ENCODE measurements around the gene RAVER2. TPM values are rescaled to one million over a fixed set of nuclear protein-coding genes. Genes with fewer than 3 reads are reported as not detected.

The RAVER2 gene
- total RNA-seq, 1 experiment from 2014 or later: 20.3 TPM

GRCh38 chr1:64878090-64878489, 133.2 kb downstream of the RAVER2 start (continued):
- TF ChIP-seq ARID4B (CRISPR knock-in tag; IDR thresholded peaks at IDR 0.05; ENCODE audit: borderline replicate concordance) (no peak), TP53 (CRISPR knock-in tag; IDR thresholded peaks at IDR 0.05) (no peak)
- TF ChIP-seq, protein P1, sequence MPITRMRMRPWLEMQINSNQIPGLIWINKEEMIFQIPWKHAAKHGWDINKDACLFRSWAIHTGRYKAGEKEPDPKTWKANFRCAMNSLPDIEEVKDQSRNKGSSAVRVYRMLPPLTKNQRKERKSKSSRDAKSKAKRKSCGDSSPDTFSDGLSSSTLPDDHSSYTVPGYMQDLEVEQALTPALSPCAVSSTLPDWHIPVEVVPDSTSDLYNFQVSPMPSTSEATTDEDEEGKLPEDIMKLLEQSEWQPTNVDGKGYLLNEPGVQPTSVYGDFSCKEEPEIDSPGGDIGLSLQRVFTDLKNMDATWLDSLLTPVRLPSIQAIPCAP (CRISPR knock-in tag; IDR thresholded peaks at IDR 0.05): no peak

GRCh38 chr1:64878931-64879611, 134.2 kb downstream of the RAVER2 start:
- CTCF ChIA-PET: no interaction called here
- DNase-seq (ENCODE audit: low spot score) (no peak), ATAC-seq (no peak)
- Mint-ChIP-seq H3K36me3 (peaks cover 6% of the 10 kb centered on the region; the same call in 1 of the 2 replicates), H3K27me3 (ENCODE audit: low read depth) (no peaks in the 10 kb centered on the region), H3K9me3 (no peaks in the 10 kb centered on the region), H3K27ac (no peak overlapping the region), H3K4me3 (no peak overlapping the region), H3K4me1 (peaks cover 11% of the 10 kb centered on the region)
- POLR2A ChIA-PET: no interaction called here
- TF ChIP-seq TEAD4 (CRISPR knock-in tag; IDR thresholded peaks at IDR 0.05) (no peak), ZNF425 (CRISPR knock-in tag; conservative IDR thresholded peaks at IDR 0.05) (no peak), MAX (CRISPR knock-in tag; IDR thresholded peaks at IDR 0.05) (no peak), ZNF532 (CRISPR knock-in tag; IDR thresholded peaks at IDR 0.05; ENCODE audit: borderline replicate concordance) (no peak), NR1H2 (CRISPR knock-in tag; IDR thresholded peaks at IDR 0.05) (no peak), ARID4B (CRISPR knock-in tag; IDR thresholded peaks at IDR 0.05; ENCODE audit: borderline replicate concordance) (no peak), SP1 (CRISPR knock-in tag; conservative IDR thresholded peaks at IDR 0.05) (no peak), NFATC4 (CRISPR knock-in tag; IDR thresholded peaks at IDR 0.05) (no peak)
- TF ChIP-seq, protein P2, sequence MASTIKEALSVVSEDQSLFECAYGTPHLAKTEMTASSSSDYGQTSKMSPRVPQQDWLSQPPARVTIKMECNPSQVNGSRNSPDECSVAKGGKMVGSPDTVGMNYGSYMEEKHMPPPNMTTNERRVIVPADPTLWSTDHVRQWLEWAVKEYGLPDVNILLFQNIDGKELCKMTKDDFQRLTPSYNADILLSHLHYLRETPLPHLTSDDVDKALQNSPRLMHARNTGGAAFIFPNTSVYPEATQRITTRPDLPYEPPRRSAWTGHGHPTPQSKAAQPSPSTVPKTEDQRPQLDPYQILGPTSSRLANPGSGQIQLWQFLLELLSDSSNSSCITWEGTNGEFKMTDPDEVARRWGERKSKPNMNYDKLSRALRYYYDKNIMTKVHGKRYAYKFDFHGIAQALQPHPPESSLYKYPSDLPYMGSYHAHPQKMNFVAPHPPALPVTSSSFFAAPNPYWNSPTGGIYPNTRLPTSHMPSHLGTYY (CRISPR knock-in tag; IDR thresholded peaks at IDR 0.05): no peak
- TF ChIP-seq, protein P3, sequence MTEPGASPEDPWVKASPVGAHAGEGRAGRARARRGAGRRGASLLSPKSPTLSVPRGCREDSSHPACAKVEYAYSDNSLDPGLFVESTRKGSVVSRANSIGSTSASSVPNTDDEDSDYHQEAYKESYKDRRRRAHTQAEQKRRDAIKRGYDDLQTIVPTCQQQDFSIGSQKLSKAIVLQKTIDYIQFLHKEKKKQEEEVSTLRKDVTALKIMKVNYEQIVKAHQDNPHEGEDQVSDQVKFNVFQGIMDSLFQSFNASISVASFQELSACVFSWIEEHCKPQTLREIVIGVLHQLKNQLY (CRISPR knock-in tag; IDR thresholded peaks at IDR 0.05): no peak
- TF ChIP-seq, protein P4, sequence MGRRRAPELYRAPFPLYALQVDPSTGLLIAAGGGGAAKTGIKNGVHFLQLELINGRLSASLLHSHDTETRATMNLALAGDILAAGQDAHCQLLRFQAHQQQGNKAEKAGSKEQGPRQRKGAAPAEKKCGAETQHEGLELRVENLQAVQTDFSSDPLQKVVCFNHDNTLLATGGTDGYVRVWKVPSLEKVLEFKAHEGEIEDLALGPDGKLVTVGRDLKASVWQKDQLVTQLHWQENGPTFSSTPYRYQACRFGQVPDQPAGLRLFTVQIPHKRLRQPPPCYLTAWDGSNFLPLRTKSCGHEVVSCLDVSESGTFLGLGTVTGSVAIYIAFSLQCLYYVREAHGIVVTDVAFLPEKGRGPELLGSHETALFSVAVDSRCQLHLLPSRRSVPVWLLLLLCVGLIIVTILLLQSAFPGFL (CRISPR knock-in tag; IDR thresholded peaks at IDR 0.05; ENCODE audit: borderline replicate concordance): no peak
